H1 (cell line): ENCODE measurements around the gene UNC80. TPM values are rescaled to one million over a fixed set of nuclear protein-coding genes. Genes with fewer than 3 reads are reported as not detected.

Experiments
- CTCF ChIA-PET: fragments of 300-600 bp; sonication (Branson Sonifier 250); formaldehyde crosslinking; loops from one replicate; lab custom pipeline; 2021; ENCODE audit not compliant: partially characterized antibody; lab: Charles Lee
- POLR2A ChIA-PET: fragments of 300-600 bp; sonication (Branson Sonifier 250); formaldehyde crosslinking; loops from one replicate; lab custom pipeline; 2021; ENCODE audit warnings: inconsistent platforms; ENCODE audit not compliant: partially characterized antibody; lab: Charles Lee
- DNase-seq, 2 experiments: peaks; one replicate each; pipeline versions ENCODE4 v3.0.0 to v3.0.0-alpha.2; 2010 to 2022; ENCODE audit warnings: low spot score in 2 of 2, low read depth in 1 of 2, mixed read lengths in 1 of 2
- FAIRE-seq: peaks from 2 replicates; lab custom pipeline; 2011; peaks lifted over from hg19 to GRCh38; lab: Jason Lieb, UNC
- H2AFZ ChIP-seq: 2 replicates; pipeline ENCODE4 v1.8.1; 2012; ENCODE audit warnings: low read length, inconsistent platforms
- H2AK5ac ChIP-seq: 2 replicates; pipeline ENCODE4 v1.6.1; 2013; ENCODE audit warnings: low read depth, low read length
- H2BK120ac ChIP-seq: replicated peaks from 2 replicates; pipeline ENCODE3; 2013; ENCODE audit warnings: low read depth, low read length, inconsistent platforms
- H2BK12ac ChIP-seq: 2 replicates; pipeline ENCODE4 v1.6.1; 2013; ENCODE audit warnings: low read depth, low read length
- H2BK15ac ChIP-seq: 2 replicates; pipeline ENCODE4 v1.6.1; 2013; ENCODE audit warnings: low read length
- H2BK20ac ChIP-seq: 2 replicates; pipeline ENCODE4 v1.6.1; 2013; ENCODE audit warnings: low read length
- H2BK5ac ChIP-seq: 2 replicates; pipeline ENCODE4 v1.6.1; 2013; ENCODE audit warnings: low read depth, low read length
- H3K14ac ChIP-seq: 2 replicates; pipeline ENCODE4 v1.6.1; 2013; ENCODE audit warnings: inconsistent platforms; ENCODE audit not compliant: insufficient read length
- H3K18ac ChIP-seq: 2 replicates; pipeline ENCODE4 v1.6.1; 2013; ENCODE audit warnings: low read length; ENCODE audit errors: extremely low read depth
- H3K23ac ChIP-seq: 2 replicates; pipeline ENCODE4 v1.6.1; 2013; ENCODE audit warnings: inconsistent platforms; ENCODE audit not compliant: insufficient read length
- H3K23me2 ChIP-seq: 2 replicates; pipeline ENCODE4 v1.6.1; 2013; ENCODE audit warnings: low read depth, low read length
- H3K27ac ChIP-seq: 2 replicates; pipeline ENCODE4 v1.6.1; 2011; ENCODE audit warnings: low read depth, low read length, inconsistent platforms
- H3K27me3 ChIP-seq, 4 experiments: replicated peaks in 1 of 4; 1 replicate in 1 of 4; 2 replicates in 3 of 4; pipeline versions ENCODE4 v1.6.1 to v1.8.1; 2011 to 2013; ENCODE audit warnings: low read length in 3 of 4, mild to moderate bottlenecking in 3 of 4, inconsistent platforms in 2 of 4, mixed read lengths in 2 of 4, moderate library complexity in 1 of 4; ENCODE audit not compliant: control insufficient read depth in 3 of 4, insufficient read depth in 3 of 4; ENCODE audit errors: extremely low read depth in 1 of 4
- H3K36me3 ChIP-seq, 4 experiments: 2 replicates each; pipeline versions ENCODE4 v1.6.1 to v1.8.1; 2011 to 2013; ENCODE audit warnings: mild to moderate bottlenecking in 4 of 4, low read length in 3 of 4, moderate library complexity in 2 of 4, control low read depth in 1 of 4, inconsistent platforms in 1 of 4; ENCODE audit not compliant: insufficient read depth in 4 of 4, control insufficient read depth in 2 of 4
- H3K4ac ChIP-seq: replicated peaks from 2 replicates; pipeline ENCODE3; 2013; ENCODE audit warnings: low read length, low read depth, mixed read lengths, inconsistent platforms; ENCODE audit not compliant: insufficient read length
- H3K4me1 ChIP-seq, 4 experiments: replicated peaks in 1 of 4; 1 replicate in 1 of 4; 2 replicates in 3 of 4; pipeline versions ENCODE4 v1.6.1 to v1.8.1; 2011 to 2013; ENCODE audit warnings: low read length in 3 of 4, inconsistent platforms in 2 of 4, mixed read lengths in 1 of 4; ENCODE audit not compliant: insufficient read depth in 4 of 4, control insufficient read depth in 3 of 4
- H3K4me2 ChIP-seq, 2 experiments: 2 replicates each; pipeline versions ENCODE4 v1.6.1 to v1.8.1; 2011 to 2013; ENCODE audit warnings: low read depth in 2 of 2, low read length in 2 of 2, control low read depth in 1 of 2, inconsistent platforms in 1 of 2, mild to moderate bottlenecking in 1 of 2; ENCODE audit not compliant: insufficient read depth in 1 of 2
- H3K4me3 ChIP-seq, 4 experiments: fragments of 200-600, 300-600 bp in 1 of 4; sonication (generic), shearing (Covaris generic), sonication (Bioruptor Twin) in 1 of 4; 2 replicates each; pipeline versions ENCODE4 v1.5.1 to v1.8.1; 2011 to 2016; ENCODE audit warnings: low read length in 4 of 4, low read depth in 3 of 4, control low read depth in 2 of 4, inconsistent platforms in 2 of 4, mild to moderate bottlenecking in 2 of 4, mixed read lengths in 1 of 4, moderate library complexity in 1 of 4; ENCODE audit not compliant: insufficient read depth in 2 of 4; ENCODE audit errors: extremely low read depth in 1 of 4
- H3K56ac ChIP-seq: replicated peaks from 2 replicates; pipeline ENCODE3; 2013; ENCODE audit warnings: low read depth, mild to moderate bottlenecking, mixed read lengths, low read length, inconsistent platforms; ENCODE audit not compliant: insufficient read length
- H3K79me1 ChIP-seq: 2 replicates; pipeline ENCODE4 v1.6.1; 2013; ENCODE audit warnings: low read depth, low read length, control low read depth
- H3K79me2 ChIP-seq, 2 experiments: 2 replicates each; pipeline versions ENCODE4 v1.6.1 to v1.8.1; 2012 to 2013; ENCODE audit warnings: low read length in 2 of 2, mild to moderate bottlenecking in 2 of 2, inconsistent platforms in 1 of 2; ENCODE audit not compliant: insufficient read depth in 2 of 2, control insufficient read depth in 1 of 2
- H3K9ac ChIP-seq, 4 experiments: replicated peaks in 1 of 4; 1 replicate in 1 of 4; 2 replicates in 3 of 4; pipeline versions ENCODE4 v1.6.1 to v1.8.1; 2011 to 2013; ENCODE audit warnings: low read depth in 3 of 4, low read length in 3 of 4, control low read depth in 2 of 4, mild to moderate bottlenecking in 2 of 4, moderate library complexity in 2 of 4, inconsistent platforms in 1 of 4; ENCODE audit errors: extremely low read depth in 1 of 4
- H3K9me3 ChIP-seq, 2 experiments: 2 replicates each; pipeline versions ENCODE4 v1.6.1 to v1.8.1; 2012 to 2013; ENCODE audit warnings: mild to moderate bottlenecking in 2 of 2, moderate library complexity in 2 of 2, control low read depth in 1 of 2, inconsistent platforms in 1 of 2, low read depth in 1 of 2, low read length in 1 of 2, mixed read lengths in 1 of 2; ENCODE audit not compliant: insufficient read depth in 2 of 2
- H4K20me1 ChIP-seq, 2 experiments: replicated peaks in 1 of 2; 2 replicates each; pipeline versions ENCODE3 to v1.8.1; 2011 to 2013; ENCODE audit warnings: inconsistent platforms in 2 of 2, low read length in 2 of 2, mild to moderate bottlenecking in 1 of 2; ENCODE audit not compliant: insufficient read depth in 2 of 2, control insufficient read depth in 1 of 2
- H4K5ac ChIP-seq: 2 replicates; pipeline ENCODE4 v1.6.1; 2013; ENCODE audit warnings: low read length, low read depth, mixed read lengths, inconsistent platforms; ENCODE audit not compliant: insufficient read length
- H4K8ac ChIP-seq: 2 replicates; pipeline ENCODE4 v1.8.0; 2013; ENCODE audit warnings: mild to moderate bottlenecking, moderate library complexity, low read length, inconsistent platforms; ENCODE audit not compliant: insufficient read depth; ENCODE audit errors: extremely low read depth
- H4K91ac ChIP-seq: replicated peaks from 2 replicates; pipeline ENCODE3; 2013; ENCODE audit warnings: low read length, mixed read lengths, inconsistent platforms; ENCODE audit not compliant: insufficient read length
- CTBP2 ChIP-seq: IDR thresholded peaks from 2 replicates; pipeline ENCODE4 v1.7.0; 2011; ENCODE audit warnings: borderline replicate concordance, mild to moderate bottlenecking, moderate library complexity, mixed read lengths, low read length; ENCODE audit not compliant: insufficient read depth, insufficient read length
- EGR1 ChIP-seq: IDR thresholded peaks from 2 replicates; pipeline ENCODE4 v1.6.1; 2011; ENCODE audit warnings: low read depth, low read length, borderline replicate concordance
- KDM4A ChIP-seq: IDR thresholded peaks from one replicate; pipeline ENCODE4 v1.7.1; 2012; ENCODE audit warnings: low read depth, mild to moderate bottlenecking, moderate library complexity, low read length, inconsistent platforms; ENCODE audit not compliant: severe bottlenecking
- POLR2AphosphoS5 ChIP-seq: IDR thresholded peaks from 2 replicates; pipeline ENCODE4 v1.6.1; 2011; ENCODE audit warnings: low read depth, low read length
- SP1 ChIP-seq: IDR thresholded peaks from 2 replicates; pipeline ENCODE4 v1.6.1; 2011; ENCODE audit warnings: low read depth, low read length
- TAF7 ChIP-seq: optimal IDR thresholded peaks from 2 replicates; pipeline ENCODE3; 2011; ENCODE audit warnings: low read depth, mild to moderate bottlenecking, inconsistent platforms, low read length, moderate library complexity, borderline replicate concordance
- TCF12 ChIP-seq: IDR thresholded peaks from 2 replicates; pipeline ENCODE4 v1.6.1; 2011; ENCODE audit warnings: low read depth, mild to moderate bottlenecking, low read length
- TEAD4 ChIP-seq: IDR thresholded peaks from 2 replicates; pipeline ENCODE4 v1.6.1; 2012; ENCODE audit warnings: low read depth, low read length, inconsistent platforms, mixed read lengths
- WGBS, 2 experiments: shearing (Covaris generic) in 1 of 2; methylation state at CpG; one replicate each; pipeline versions ENCODE4 v1.1.6 to v1.1.7; 2013 to 2015; ENCODE audit warnings: low lambda C conversion rate in 2 of 2, mixed read lengths in 2 of 2, inconsistent platforms in 1 of 2, low coverage in 1 of 2, missing lambda C conversion rate in 1 of 2; ENCODE audit not compliant: insufficient replicate concordance in 2 of 2, insufficient coverage in 1 of 2, insufficient read length in 1 of 2; ENCODE audit errors: extremely low coverage in 1 of 2, missing lambda C conversion rate in 1 of 2; 5-methylcytosine and 5-hydroxymethylcytosine counted together
- polyA plus RNA-seq, 7 experiments: library from polyadenylated mRNA; depleted of rRNA in 3 of 7; stranded (reverse) in 5 of 7; unstranded in 2 of 7; fragments of >200 nt in 5 of 7; fragments of 200-250 nt in 2 of 7; gene quantifications; 1 replicate in 5 of 7; 2 replicates in 1 of 7; 4 replicates in 1 of 7; pipeline versions ENCODE4 v1.2.1 to v1.2.3, GENCODE V29; 2011 to 2013; ENCODE audit warnings: missing spikeins in 2 of 7, mixed read lengths in 2 of 7
- total RNA-seq: library from RNA; stranded (reverse); fragmentation: NEBNext Ultra II Directional; extraction: Animal tissue kit (Norgen Biotek cat#: 25700); gene quantifications from 2 replicates; pipeline ENCODE4 v1.2.1, GENCODE V29; 2021

UNC80 gene
- total and polyA plus RNA-seq, 2 of the 8 experiments (the other 6 are each of a cell fraction or from before 2014, with no cell fraction given): 0.53 to 0.56 TPM

GRCh38 chr2:209791151-209791550 is 19.5 kb downstream of the UNC80 start:
- H3K4me2 ChIP-seq: no peak overlapping the region
- no peaks in the 10 kb centered on the region for H3K36me3 ChIP-seq
- no peak overlapping the region for H3K4me3 ChIP-seq
- no peak overlapping the region for H2BK20ac ChIP-seq
- no peak overlapping the region for H3K14ac ChIP-seq
- no peaks in the 10 kb centered on the region for H3K79me2 ChIP-seq
- ChIA-PET CTCF (interaction anchor here (1.5 kb wide), 1 partner anchor 170 kb away, joined by 5 read pairs; no protein-coding TSS in a partner anchor), POLR2A (no interaction called here)
- FAIRE-seq (peak; percentile 63), DNase-seq (no peak)
- 23% methylated on average over 3 of the region's 3 CpGs; no CpG with 5 or more reads in 1 of the 2 experiments for WGBS, 2 experiments
- no peak overlapping the region for H3K4ac ChIP-seq
- H2BK120ac ChIP-seq: no peak overlapping the region
- H3K23me2 ChIP-seq: no peaks in the 10 kb centered on the region
- H3K9ac ChIP-seq: no peak overlapping the region
- H4K20me1 ChIP-seq: no peaks in the 10 kb centered on the region
- no peaks in the 10 kb centered on the region for H3K27me3 ChIP-seq
- H3K18ac ChIP-seq: no peak overlapping the region
- peak; percentile 62; the same call in 1 of the 2 replicates for TF ChIP-seq TEAD4
- no peak for TF ChIP-seq KDM4A
- no peak for TF ChIP-seq TCF12
- TF ChIP-seq TAF7: no peak
- no peak for TF ChIP-seq EGR1
- 0 out of 2 replicates have a peak, but pooled peaks have one; percentile 27 for TF ChIP-seq SP1
- no peak for TF ChIP-seq POLR2AphosphoS5
- TF ChIP-seq CTBP2: no peak
- H2BK15ac ChIP-seq: no peak overlapping the region
- no peak overlapping the region for H4K5ac ChIP-seq
- peaks cover 0 to 4% (median 0%) of the 10 kb centered on the region in 4 experiments; a peak in 1 of 7 replicates for H3K4me1 ChIP-seq
- no peaks in the 10 kb centered on the region for H3K79me1 ChIP-seq
- H4K91ac ChIP-seq: no peak overlapping the region
- no peaks in the 10 kb centered on the region; a peak in 1 of 4 replicates for H3K9me3 ChIP-seq
- H2AK5ac ChIP-seq: no peak overlapping the region
- H4K8ac ChIP-seq: no peak overlapping the region
- no peak overlapping the region for H2AFZ ChIP-seq
- no peak overlapping the region for H2BK12ac ChIP-seq
- H3K23ac ChIP-seq: no peak overlapping the region
- H3K27ac ChIP-seq: no peak overlapping the region
- H3K56ac ChIP-seq: no peak overlapping the region
- H2BK5ac ChIP-seq: no peak overlapping the region
